ENCODE results near the gene ATG9A. TPM values are rescaled to one million over a fixed set of nuclear protein-coding genes. Genes with fewer than 3 reads are reported as not detected.

The ATG9A gene
- total and polyA plus RNA-seq, 9 of the 15 experiments (the other 6 are each of a cell fraction or from before 2014, with no cell fraction given) = 0.25 to 65.6 (median 23.4) TPM

- no peak for TF ChIP-seq SIN3B (IDR thresholded peaks at IDR 0.05; ENCODE audit: low read depth)
- TF ChIP-seq MAFF (IDR thresholded peaks at IDR 0.05; ENCODE audit: low read length) = no peak
- no peak for TF ChIP-seq FIP1L1 (IDR thresholded peaks at IDR 0.05; ENCODE audit: low read depth, low read length, poor library complexity, severe bottlenecking)
- TF ChIP-seq ZNF778 (CRISPR knock-in tag; IDR thresholded peaks at IDR 0.05) = no peak
- TF ChIP-seq ZNF12 (CRISPR knock-in tag; IDR thresholded peaks at IDR 0.05) = no peak
- TF ChIP-seq ELF4 (CRISPR knock-in tag; IDR thresholded peaks at IDR 0.05) = no peak
- TF ChIP-seq CREBBP (IDR thresholded peaks at IDR 0.05; ENCODE audit: low read depth, low read length) = no peak
- TF ChIP-seq, protein P1, sequence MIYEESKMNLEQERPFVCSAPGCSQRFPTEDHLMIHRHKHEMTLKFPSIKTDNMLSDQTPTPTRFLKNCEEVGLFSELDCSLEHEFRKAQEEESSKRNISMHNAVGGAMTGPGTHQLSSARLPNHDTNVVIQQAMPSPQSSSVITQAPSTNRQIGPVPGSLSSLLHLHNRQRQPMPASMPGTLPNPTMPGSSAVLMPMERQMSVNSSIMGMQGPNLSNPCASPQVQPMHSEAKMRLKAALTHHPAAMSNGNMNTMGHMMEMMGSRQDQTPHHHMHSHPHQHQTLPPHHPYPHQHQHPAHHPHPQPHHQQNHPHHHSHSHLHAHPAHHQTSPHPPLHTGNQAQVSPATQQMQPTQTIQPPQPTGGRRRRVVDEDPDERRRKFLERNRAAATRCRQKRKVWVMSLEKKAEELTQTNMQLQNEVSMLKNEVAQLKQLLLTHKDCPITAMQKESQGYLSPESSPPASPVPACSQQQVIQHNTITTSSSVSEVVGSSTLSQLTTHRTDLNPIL (CRISPR knock-in tag; IDR thresholded peaks at IDR 0.05) = no peak
- TF ChIP-seq KLF10 (CRISPR knock-in tag; IDR thresholded peaks at IDR 0.05) = no peak
- Histone ChIP-seq H3K4me2 (ENCODE audit: insufficient read depth, low read length) (no peak overlapping the region), H3K4me1 (replicated peaks in 1 of 2; ENCODE audit: control insufficient read depth in 2 of 2, insufficient read depth in 2 of 2, low read length in 2 of 2) (peaks cover 5 to 9% of the 10 kb centered on the region in 2 experiments; a peak in 3 of 5 replicates), H3K27me3 (ENCODE audit: control insufficient read depth in 2 of 2, insufficient read depth in 2 of 2, low read length in 2 of 2) (no peaks in the 10 kb centered on the region), H3K9me3 (replicated peaks; ENCODE audit: control insufficient read depth, insufficient read depth, low read depth, low read length) (no peaks in the 10 kb centered on the region), H3K9me1 (ENCODE audit: control insufficient read depth, insufficient read depth, low read length) (no peaks in the 10 kb centered on the region), H3K79me2 (ENCODE audit: control insufficient read depth, insufficient read depth, low read length) (peaks cover 21% of the 10 kb centered on the region), H2AFZ (ENCODE audit: low read depth, low read length) (no peak overlapping the region), H3K36me3 (ENCODE audit: control insufficient read depth, insufficient read depth, low read length) (peaks cover 62% of the 10 kb centered on the region; the same call in 2 of the 3 replicates), H3K4me3 (no peak overlapping the region), H3K27ac (ENCODE audit: extremely low read depth, low read depth, low read length) (no peak overlapping the region), H3K9ac (ENCODE audit: insufficient read depth in 1 of 2, low read depth in 2 of 2, low read length in 2 of 2) (no peak overlapping the region), H4K20me1 (replicated peaks; ENCODE audit: control insufficient read depth, insufficient read depth, low read length) (no peaks in the 10 kb centered on the region)
- no peak for ATAC-seq
- POLR2A ChIA-PET = interaction anchor here (1.1 to 2.5 kb wide), 2 partner anchors 9 to 23 kb away, joined by 4 to 10 read pairs; no protein-coding TSS in a partner anchor
- CTCF ChIA-PET (ENCODE audit: low intra/inter-chr PET ratio) = no interaction called here
- WGBS (ENCODE audit: insufficient coverage, low coverage, missing lambda C conversion rate) = 91% methylated on average over 6 of the region's 6 CpGs
- in situ Hi-C loops (cut with MboI) (no loop called here), intact Hi-C loops (cut with micrococcal nuclease) (no loop called here)
- no peak for DNase-seq (ENCODE audit: extremely low read depth in 1 of 4, low spot score in 3 of 4)
- no peak for FAIRE-seq
- BruUV-seq (replicated peaks) = no TSS peak
These were observed 46.2 kb downstream of the ATG9A start for GRCh38 chr2:219183151-219183772.
